GM18517 (cell line): ENCODE data around the gene COL25A1.

ENCODE experiments used
- ATAC-seq: cut with Tn5 transposase; IDR thresholded peaks from one replicate; pipeline ENCODE4 v1.9.1; 2021; ENCODE audit warnings: mild to moderate bottlenecking, moderate library complexity; ENCODE audit not compliant: unreplicated experiment

The COL25A1 gene

GRCh38 chr4:108926781-108927180 is 375.7 kb downstream of the COL25A1 start:
- no peak for ATAC-seq

- no peak for ATAC-seq
These were observed 376.4 kb downstream of the COL25A1 start for GRCh38 chr4:108926061-108926460.

GRCh38 chr4:108922191-108922590 is 380.3 kb downstream of the COL25A1 start:
- ATAC-seq, result no peak

- ATAC-seq, result no peak
These were observed 381.9 kb downstream of the COL25A1 start for GRCh38 chr4:108920395-108921087.

- no peak for ATAC-seq
These were observed 383.1 kb downstream of the COL25A1 start for GRCh38 chr4:108919226-108919893.

GRCh38 chr4:108917255-108917654 is 385.2 kb downstream of the COL25A1 start:
- ATAC-seq, result no peak

GRCh38 chr4:108916638-108917037 is 385.8 kb downstream of the COL25A1 start:
- no peak for ATAC-seq

- ATAC-seq, result no peak
These were observed 395.5 kb downstream of the COL25A1 start for GRCh38 chr4:108906866-108907367.

- ATAC-seq, result no peak
These were observed 396.5 kb downstream of the COL25A1 start for GRCh38 chr4:108906006-108906405.

GRCh38 chr4:108903464-108904221 is 398.8 kb downstream of the COL25A1 start:
- no peak for ATAC-seq

- peak; percentile 65 for ATAC-seq
These were observed 399.7 kb downstream of the COL25A1 start for GRCh38 chr4:108902769-108903168.

- ATAC-seq, result no peak
These were observed 401.2 kb downstream of the COL25A1 start for GRCh38 chr4:108901291-108901690.

GRCh38 chr4:108900018-108900580 is 402.4 kb downstream of the COL25A1 start:
- ATAC-seq, result no peak

GRCh38 chr4:108893468-108893867 is 409.0 kb downstream of the COL25A1 start:
- no peak for ATAC-seq

GRCh38 chr4:108891896-108892590 is 410.4 kb downstream of the COL25A1 start:
- no peak for ATAC-seq

GRCh38 chr4:108890484-108890881 is 412.0 kb downstream of the COL25A1 start:
- ATAC-seq, result no peak

- no peak for ATAC-seq
These were observed 412.6 kb downstream of the COL25A1 start for GRCh38 chr4:108889696-108890483.

- no peak for ATAC-seq
These were observed 413.7 kb downstream of the COL25A1 start for GRCh38 chr4:108888769-108889168.

GRCh38 chr4:108887034-108887433 is 415.4 kb downstream of the COL25A1 start:
- ATAC-seq, result no peak

- no peak for ATAC-seq
These were observed 417.2 kb downstream of the COL25A1 start for GRCh38 chr4:108885211-108885610.
